ENCODE measurements around the gene CHST14.
A peak's percentile ranks its signal among the peaks of the same experiment; 100 is the strongest.

CHST14 gene

GRCh38 chr15:40429068-40429710 is 41.6 kb upstream of the CHST14 start:
- Histone ChIP-seq H3K4me3 (no peak overlapping the region), H3K27ac (no peak overlapping the region)
- DNase-seq (ENCODE audit: low spot score) = no peak
- TF ChIP-seq, protein P1, sequence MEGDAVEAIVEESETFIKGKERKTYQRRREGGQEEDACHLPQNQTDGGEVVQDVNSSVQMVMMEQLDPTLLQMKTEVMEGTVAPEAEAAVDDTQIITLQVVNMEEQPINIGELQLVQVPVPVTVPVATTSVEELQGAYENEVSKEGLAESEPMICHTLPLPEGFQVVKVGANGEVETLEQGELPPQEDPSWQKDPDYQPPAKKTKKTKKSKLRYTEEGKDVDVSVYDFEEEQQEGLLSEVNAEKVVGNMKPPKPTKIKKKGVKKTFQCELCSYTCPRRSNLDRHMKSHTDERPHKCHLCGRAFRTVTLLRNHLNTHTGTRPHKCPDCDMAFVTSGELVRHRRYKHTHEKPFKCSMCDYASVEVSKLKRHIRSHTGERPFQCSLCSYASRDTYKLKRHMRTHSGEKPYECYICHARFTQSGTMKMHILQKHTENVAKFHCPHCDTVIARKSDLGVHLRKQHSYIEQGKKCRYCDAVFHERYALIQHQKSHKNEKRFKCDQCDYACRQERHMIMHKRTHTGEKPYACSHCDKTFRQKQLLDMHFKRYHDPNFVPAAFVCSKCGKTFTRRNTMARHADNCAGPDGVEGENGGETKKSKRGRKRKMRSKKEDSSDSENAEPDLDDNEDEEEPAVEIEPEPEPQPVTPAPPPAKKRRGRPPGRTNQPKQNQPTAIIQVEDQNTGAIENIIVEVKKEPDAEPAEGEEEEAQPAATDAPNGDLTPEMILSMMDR (IDR thresholded peaks at IDR 0.05) = no peak

- no peak overlapping the region for H3K27ac ChIP-seq
- no peak overlapping the region for H3K4me3 ChIP-seq
- DNase-seq (ENCODE audit: low spot score) = no peak
- TF ChIP-seq, protein P1 (IDR thresholded peaks at IDR 0.05) = no peak
These were observed 40.4 kb upstream of the CHST14 start for GRCh38 chr15:40430271-40430805.

GRCh38 chr15:40435023-40435709 is 35.6 kb upstream of the CHST14 start:
- no peak overlapping the region for H3K27ac ChIP-seq
- no peak overlapping the region for H3K4me3 ChIP-seq
- no peak for DNase-seq (ENCODE audit: low spot score)
- TF ChIP-seq, protein P1 (IDR thresholded peaks at IDR 0.05) = no peak

- no peak for DNase-seq (ENCODE audit: low spot score)
- no peak overlapping the region for H3K27ac ChIP-seq
These were observed 35.1 kb upstream of the CHST14 start for GRCh38 chr15:40435710-40436089.

DNA sequence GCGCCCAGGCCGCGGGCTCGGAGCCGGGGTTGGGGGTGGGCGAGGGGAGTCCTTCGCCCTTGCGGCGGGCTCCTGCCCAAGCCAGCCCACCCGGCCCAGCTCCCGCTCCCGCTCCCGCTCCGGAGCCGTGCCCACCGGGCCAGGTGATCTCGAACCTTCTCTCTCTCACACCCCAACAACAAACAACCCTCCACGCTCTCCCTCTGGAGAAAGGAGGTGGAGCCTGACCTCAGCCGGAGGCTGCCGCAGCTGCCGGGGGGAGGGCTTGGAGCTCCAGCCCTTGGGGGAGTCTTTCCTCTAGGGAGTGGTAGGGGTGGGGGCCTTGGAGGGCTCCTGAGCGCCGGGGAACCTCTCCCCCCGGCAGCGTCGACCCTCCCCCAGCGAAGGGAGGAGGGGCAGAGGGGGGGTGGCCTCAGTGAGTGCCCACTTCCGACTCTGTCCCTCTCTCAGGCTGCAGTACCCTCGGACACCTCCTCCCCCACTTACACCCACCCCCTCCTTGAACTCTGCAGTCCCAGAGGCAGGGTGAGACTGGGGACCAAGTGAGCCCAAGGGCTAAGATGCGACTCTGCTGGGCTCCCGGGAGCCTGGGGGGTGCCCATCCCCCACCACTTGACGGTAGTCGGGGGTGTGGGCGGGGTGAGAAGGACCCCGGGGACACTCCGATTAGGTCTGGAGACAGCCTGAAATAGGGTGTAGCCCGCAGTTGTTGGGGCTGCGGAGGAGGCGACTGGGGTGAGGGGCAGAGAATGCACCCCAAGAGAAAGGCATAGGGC is 34.5 kb upstream of the CHST14 start:
- TF ChIP-seq, protein P1 (IDR thresholded peaks at IDR 0.05) = no peak
- no peak overlapping the region for H3K27ac ChIP-seq
- H3K4me3 ChIP-seq = peak overlapping the region; percentile 71
- DNase-seq (ENCODE audit: low spot score) = no peak

More at GRCh38 chr15:40435710-40436089, 35.1 kb upstream of the CHST14 start:
- H3K4me3 ChIP-seq = peak overlapping the region; percentile 71
- TF ChIP-seq, protein P1 (IDR thresholded peaks at IDR 0.05) = no peak

DNA sequence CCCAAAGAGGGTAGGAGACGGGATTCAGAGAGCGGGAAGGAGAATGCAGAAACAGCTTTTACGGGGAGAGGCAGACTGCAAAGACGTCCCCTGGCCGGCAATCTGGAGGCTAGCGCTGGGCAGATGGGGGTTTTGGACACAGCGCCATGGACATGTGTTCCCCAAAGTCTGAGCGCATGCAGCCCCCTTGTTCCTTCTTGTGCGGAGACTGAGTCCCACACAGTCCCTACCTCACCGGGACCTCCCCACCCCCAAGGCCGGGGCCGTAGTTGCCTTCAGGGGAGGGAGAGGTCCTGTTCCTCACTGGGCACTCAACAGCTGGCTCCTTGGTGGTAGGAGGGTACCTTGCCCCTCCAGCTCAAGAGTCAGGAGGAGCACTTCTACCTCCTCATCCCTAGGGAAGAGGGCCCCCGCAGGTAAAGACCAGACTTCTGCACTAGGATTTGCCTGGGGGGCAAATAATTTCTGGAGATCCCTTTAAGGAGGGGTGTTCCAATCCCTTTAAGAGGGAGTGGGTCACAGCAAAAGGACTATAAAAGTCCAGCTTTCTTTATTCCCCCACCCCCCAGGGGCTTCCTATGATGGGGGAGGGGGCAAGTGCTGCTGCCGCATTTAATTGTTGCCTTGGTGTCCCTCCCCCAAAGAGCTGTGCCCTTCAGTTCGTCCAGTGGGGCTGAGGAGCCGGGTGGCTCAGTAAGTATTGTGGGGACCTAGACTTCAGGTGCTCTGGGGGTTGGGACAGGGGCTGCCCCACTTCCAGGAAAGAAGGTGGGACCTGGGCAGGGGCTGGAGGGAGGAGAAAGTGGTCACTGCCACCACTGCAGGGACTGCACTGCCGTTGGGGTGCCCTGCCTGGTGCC is 33.7 kb upstream of the CHST14 start:
- H3K4me3 ChIP-seq = peak overlapping the region; percentile 71
- TF ChIP-seq, protein P1 (IDR thresholded peaks at IDR 0.05) = no peak
- no peak for DNase-seq (ENCODE audit: low spot score)
- no peak overlapping the region for H3K27ac ChIP-seq
